DMS 273 treated with DMSO at 0.1 percent for 48 hours (cell line): ENCODE results near the gene MYBPH.

Experiments used
- DNase-seq: peaks from one replicate; lab custom pipeline; 2025; lab: John Stamatoyannopoulos, UW

The MYBPH gene

GRCh38 chr1:203200916-203201315 lies 25.3 kb upstream of the MYBPH start:
- no peak for DNase-seq

GRCh38 chr1:203199816-203200571 lies 24.4 kb upstream of the MYBPH start:
- DNase-seq, result no peak

GRCh38 chr1:203199481-203199815 lies 23.8 kb upstream of the MYBPH start:
- DNase-seq, result no peak

GRCh38 chr1:203199002-203199401 lies 23.4 kb upstream of the MYBPH start:
- no peak for DNase-seq

- no peak for DNase-seq
Observed at GRCh38 chr1:203197625-203198024, 22.0 kb upstream of the MYBPH start.

GRCh38 chr1:203196371-203196770 lies 20.7 kb upstream of the MYBPH start:
- DNase-seq, result no peak

- DNase-seq, result no peak
Observed at GRCh38 chr1:203190949-203191348, 15.3 kb upstream of the MYBPH start.

GRCh38 chr1:203189951-203190352 lies 14.3 kb upstream of the MYBPH start:
- DNase-seq, result no peak

- DNase-seq, result no peak
Observed at GRCh38 chr1:203188686-203189232, 13.1 kb upstream of the MYBPH start.

- DNase-seq, result no peak
Observed at GRCh38 chr1:203187689-203188264, 12.2 kb upstream of the MYBPH start.

GRCh38 chr1:203187304-203187685 lies 11.7 kb upstream of the MYBPH start:
- DNase-seq, result no peak

GRCh38 chr1:203186446-203187303 lies 11.0 kb upstream of the MYBPH start, which contains the start of gene CHI3L1:
Gene CHI3L1 (minus strand): TSS chr1:203186704. CDS start chr1:203186623, 81 bp downstream.
- DNase-seq, result no peak

GRCh38 chr1:203186091-203186445 lies 10.4 kb upstream of the MYBPH start:
- no peak for DNase-seq

- no peak for DNase-seq
Observed at GRCh38 chr1:203185585-203185984, 10.0 kb upstream of the MYBPH start.

- DNase-seq, result no peak
Observed at GRCh38 chr1:203185061-203185461, 9.4 kb upstream of the MYBPH start.

GRCh38 chr1:203184467-203184866 lies 8.8 kb upstream of the MYBPH start:
- DNase-seq, result no peak

- no peak for DNase-seq
Observed at GRCh38 chr1:203183828-203184227, 8.2 kb upstream of the MYBPH start.

GRCh38 chr1:203182387-203182953 lies 6.8 kb upstream of the MYBPH start:
- no peak for DNase-seq

- DNase-seq, result no peak
Observed at GRCh38 chr1:203181586-203182386, 6.2 kb upstream of the MYBPH start.

- DNase-seq, result no peak
Observed at GRCh38 chr1:203180611-203181330, 5.1 kb upstream of the MYBPH start.

- no peak for DNase-seq
Observed at GRCh38 chr1:203179667-203180005, 4.0 kb upstream of the MYBPH start.
